ENCODE measurements around the gene MEF2D. TPM values are rescaled to one million over a fixed set of nuclear protein-coding genes. Genes with fewer than 3 reads are reported as not detected.

MEF2D gene
- total RNA-seq, 1 experiment from 2014 or later: 18.7 TPM

- WGBS (ENCODE audit: extremely low coverage, insufficient read length, low lambda C conversion rate): no CpG with 5 or more reads among the region's 7 CpGs
- no peaks in the 10 kb centered on the region for H3K79me1 ChIP-seq (ENCODE audit: insufficient read depth, low read depth, low read length, poor library complexity, severe bottlenecking)
- no peak overlapping the region for H3K4me2 ChIP-seq (ENCODE audit: insufficient read depth, insufficient read length, low read length)
- H3K36me3 Mint-ChIP-seq (ENCODE audit: insufficient read depth in 1 of 3, low read depth in 3 of 3): peaks cover 0 to 5% (median 2%) of the 10 kb centered on the region in 3 experiments; a peak in 3 of 7 replicates
- no peak overlapping the region; a peak in 1 of 5 replicates for H3K4me3 Mint-ChIP-seq
- H3K4ac ChIP-seq (ENCODE audit: low read depth, low read length): no peak overlapping the region
- H4K8ac ChIP-seq (replicated peaks; ENCODE audit: insufficient read length, low read depth, low read length): no peak overlapping the region
- H3K9ac ChIP-seq (ENCODE audit: extremely low read depth, insufficient read length, low read length): no peak overlapping the region
- TF ChIP-seq CTCF (conservative IDR thresholded peaks at IDR 0.05): no peak
- no peaks in the 10 kb centered on the region for H3K9me3 ChIP-seq (ENCODE audit: control insufficient read depth, low read depth, low read length)
- no peaks in the 10 kb centered on the region for H3K23me2 ChIP-seq (ENCODE audit: insufficient read length, low read depth, low read length, poor library complexity, severe bottlenecking)
- H2BK15ac ChIP-seq (ENCODE audit: low read depth, low read length): no peak overlapping the region
- no peak overlapping the region for H4K91ac ChIP-seq (ENCODE audit: insufficient read length, low read depth, low read length)
- H2BK5ac ChIP-seq (ENCODE audit: insufficient read length, low read length): no peak overlapping the region
- peaks cover 19% of the 10 kb centered on the region for H3K4me1 ChIP-seq (ENCODE audit: insufficient read depth, low read length)
- H3K56ac ChIP-seq (ENCODE audit: insufficient read length, low read depth, low read length): no peak overlapping the region
- no peaks in the 10 kb centered on the region for H4K20me1 ChIP-seq (ENCODE audit: control insufficient read depth, insufficient read depth, insufficient read length)
- no peak overlapping the region for H3K27ac ChIP-seq (ENCODE audit: insufficient read length, low read depth, low read length)
- peaks cover 12% of the 10 kb centered on the region; the same call in 1 of the 2 replicates for H3K79me2 ChIP-seq (ENCODE audit: insufficient read depth, low read length)
- no peak for DNase-seq
- H3K14ac ChIP-seq (ENCODE audit: insufficient read depth, low read length): no peak overlapping the region
- no peak overlapping the region for H2AFZ ChIP-seq (ENCODE audit: low read length)
- no peak overlapping the region for H3T11ph ChIP-seq (ENCODE audit: low read length)
- no peaks in the 10 kb centered on the region for H3K27me3 Mint-ChIP-seq (ENCODE audit: low read depth)
- peaks cover 80 to 95% of the 10 kb centered on the region in 2 experiments for H3K4me1 Mint-ChIP-seq
- H2AK5ac ChIP-seq (ENCODE audit: insufficient read length, low read length): no peak overlapping the region
- H2BK12ac ChIP-seq (ENCODE audit: insufficient read length, low read depth, low read length): no peak overlapping the region
- no peak overlapping the region for H4K5ac ChIP-seq (ENCODE audit: insufficient read length, low read depth, low read length)
- no peak overlapping the region for H3K18ac ChIP-seq (ENCODE audit: insufficient read length, low read depth, low read length)
- no peak overlapping the region for H2BK120ac ChIP-seq (ENCODE audit: low read depth, low read length, poor library complexity, severe bottlenecking)
- H3K23ac ChIP-seq (ENCODE audit: insufficient read length, low read depth, low read length): no peak overlapping the region
- peak overlapping the region in 2 of 3 experiments; percentile 56 to 87; a peak in 3 of 7 replicates for H3K27ac Mint-ChIP-seq
- H3K9me3 Mint-ChIP-seq: no peaks in the 10 kb centered on the region
- H2BK20ac ChIP-seq (ENCODE audit: low read depth, low read length, poor library complexity, severe bottlenecking): no peak overlapping the region
- H3K27me3 ChIP-seq (ENCODE audit: insufficient read depth, low read length): no peaks in the 10 kb centered on the region
Observed at GRCh38 chr1:156492591-156493080, 7.9 kb downstream of the MEF2D start.
